Measurements from ENCODE around the gene ATG13.

DNA sequence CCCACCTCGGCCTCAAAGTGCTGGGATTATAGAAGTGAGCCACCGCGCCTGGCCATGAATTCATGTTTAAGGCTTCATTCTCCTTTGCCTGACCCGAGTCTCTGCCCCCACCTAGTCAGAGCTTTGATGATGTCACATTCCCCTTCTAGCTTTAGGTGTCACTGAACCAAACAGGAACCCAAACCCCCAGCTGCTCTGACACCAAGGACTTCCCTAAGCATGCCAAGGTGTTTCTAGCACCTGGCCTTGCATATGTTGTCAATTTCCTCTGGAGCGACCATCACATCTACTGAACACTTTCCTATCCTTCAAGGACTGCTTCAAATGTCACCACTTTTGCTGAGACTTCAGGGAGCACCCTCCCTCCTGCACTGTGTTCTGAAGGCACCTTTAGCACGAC is 103.9 kb downstream of the ATG13 start:
- TF ChIP-seq, protein P1, sequence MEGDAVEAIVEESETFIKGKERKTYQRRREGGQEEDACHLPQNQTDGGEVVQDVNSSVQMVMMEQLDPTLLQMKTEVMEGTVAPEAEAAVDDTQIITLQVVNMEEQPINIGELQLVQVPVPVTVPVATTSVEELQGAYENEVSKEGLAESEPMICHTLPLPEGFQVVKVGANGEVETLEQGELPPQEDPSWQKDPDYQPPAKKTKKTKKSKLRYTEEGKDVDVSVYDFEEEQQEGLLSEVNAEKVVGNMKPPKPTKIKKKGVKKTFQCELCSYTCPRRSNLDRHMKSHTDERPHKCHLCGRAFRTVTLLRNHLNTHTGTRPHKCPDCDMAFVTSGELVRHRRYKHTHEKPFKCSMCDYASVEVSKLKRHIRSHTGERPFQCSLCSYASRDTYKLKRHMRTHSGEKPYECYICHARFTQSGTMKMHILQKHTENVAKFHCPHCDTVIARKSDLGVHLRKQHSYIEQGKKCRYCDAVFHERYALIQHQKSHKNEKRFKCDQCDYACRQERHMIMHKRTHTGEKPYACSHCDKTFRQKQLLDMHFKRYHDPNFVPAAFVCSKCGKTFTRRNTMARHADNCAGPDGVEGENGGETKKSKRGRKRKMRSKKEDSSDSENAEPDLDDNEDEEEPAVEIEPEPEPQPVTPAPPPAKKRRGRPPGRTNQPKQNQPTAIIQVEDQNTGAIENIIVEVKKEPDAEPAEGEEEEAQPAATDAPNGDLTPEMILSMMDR (IDR thresholded peaks at IDR 0.05), result no peak
- TF ChIP-seq POLR2A (IDR thresholded peaks at IDR 0.05), result no peak
